Measurements from ENCODE around the gene HNRNPA0. TPM values are rescaled to one million over a fixed set of nuclear protein-coding genes. Genes with fewer than 3 reads are reported as not detected.
A peak's percentile ranks its signal among the peaks of the same experiment; 100 is the strongest.

The HNRNPA0 gene
- total and polyA plus RNA-seq, 2 of the 8 experiments (the other 6 are each of a cell fraction or from before 2014, with no cell fraction given) = 22.0 to 71.3 TPM

DNA sequence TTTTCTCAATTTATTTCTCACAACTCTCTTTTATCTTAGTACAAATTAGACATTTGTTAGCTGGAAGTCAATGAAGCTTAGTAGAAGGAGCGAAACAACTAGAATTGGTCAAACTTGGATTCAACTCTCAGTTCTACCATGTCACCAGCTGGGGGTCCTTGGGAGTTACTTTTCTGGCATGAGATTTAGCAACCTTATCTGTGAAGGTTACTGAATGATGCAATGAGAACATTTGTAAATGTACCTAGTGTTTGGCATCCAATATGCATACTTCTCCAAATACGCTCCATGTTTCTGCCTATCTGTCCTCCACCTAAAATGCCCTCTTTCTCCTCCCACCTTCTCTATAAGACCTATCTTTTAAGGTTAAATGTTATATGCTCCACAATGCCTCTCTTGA lies 6.3 kb downstream of the HNRNPA0 start:
- CTCF ChIA-PET (ENCODE audit: partially characterized antibody) = interaction anchor here (0.8 to 1.8 kb wide), 8 partner anchors 10 to 118 kb away, joined by 3 to 5 read pairs (median 3); partner anchors contain the start of gene KLHL3
- Histone ChIP-seq H3K79me1 (ENCODE audit: low read depth, low read length) (no peaks in the 10 kb centered on the region), H3K23me2 (ENCODE audit: low read depth, low read length) (peaks cover 2% of the 10 kb centered on the region), H2BK20ac (ENCODE audit: low read length) (no peak overlapping the region), H3K79me2 (ENCODE audit: control insufficient read depth in 1 of 2, insufficient read depth in 2 of 2, low read length in 2 of 2) (peaks cover 11 to 40% of the 10 kb centered on the region in 2 experiments), H3K27me3 (replicated peaks in 1 of 4; ENCODE audit: control insufficient read depth in 3 of 4, extremely low read depth in 1 of 4, insufficient read depth in 3 of 4, low read length in 3 of 4) (peaks cover 0 to 1% (median 0%) of the 10 kb centered on the region in 4 experiments; a peak in 1 of 7 replicates), H3K4me1 (replicated peaks in 1 of 4; ENCODE audit: control insufficient read depth in 3 of 4, insufficient read depth in 4 of 4, low read length in 3 of 4) (peaks cover 0 to 1% (median 0%) of the 10 kb centered on the region in 4 experiments; a peak in 1 of 7 replicates), H4K8ac (ENCODE audit: extremely low read depth, insufficient read depth, low read length) (no peak overlapping the region), H3K9ac (replicated peaks in 1 of 4; ENCODE audit: extremely low read depth in 1 of 4, low read depth in 3 of 4, low read length in 3 of 4) (no peak overlapping the region), H2BK15ac (ENCODE audit: low read length) (no peak overlapping the region), H3K4me3 (ENCODE audit: extremely low read depth in 1 of 4, insufficient read depth in 2 of 4, low read depth in 3 of 4, low read length in 4 of 4) (no peak overlapping the region), H2BK12ac (ENCODE audit: low read depth, low read length) (no peak overlapping the region), H3K23ac (ENCODE audit: insufficient read length) (no peak overlapping the region), H3K36me3 (ENCODE audit: control insufficient read depth in 2 of 4, insufficient read depth in 4 of 4, low read length in 3 of 4) (peaks cover 0 to 18% (median 0%) of the 10 kb centered on the region in 4 experiments; a peak in 1 of 8 replicates), H2AK5ac (ENCODE audit: low read depth, low read length) (no peak overlapping the region), H3K18ac (ENCODE audit: extremely low read depth, low read length) (no peak overlapping the region), H4K91ac (replicated peaks; ENCODE audit: insufficient read length, low read length) (no peak overlapping the region), H3K4ac (replicated peaks; ENCODE audit: insufficient read length, low read depth, low read length) (no peak overlapping the region), H2BK120ac (replicated peaks; ENCODE audit: low read depth, low read length) (no peak overlapping the region), H3K56ac (replicated peaks; ENCODE audit: insufficient read length, low read depth, low read length) (peak overlapping the region; percentile 26), H4K20me1 (replicated peaks in 1 of 2; ENCODE audit: control insufficient read depth in 1 of 2, insufficient read depth in 2 of 2, low read length in 2 of 2) (peaks cover 17 to 35% of the 10 kb centered on the region in 2 experiments), H4K5ac (ENCODE audit: insufficient read length, low read depth, low read length) (no peak overlapping the region), H3K27ac (ENCODE audit: low read depth, low read length) (no peak overlapping the region), H2BK5ac (ENCODE audit: low read depth, low read length) (no peak overlapping the region), H3K14ac (ENCODE audit: insufficient read length) (no peak overlapping the region), H3K4me2 (ENCODE audit: insufficient read depth in 1 of 2, low read depth in 2 of 2, low read length in 2 of 2) (no peak overlapping the region), H2AFZ (ENCODE audit: low read length) (no peak overlapping the region), H3K9me3 (ENCODE audit: insufficient read depth in 2 of 2, low read depth in 1 of 2, low read length in 1 of 2) (no peaks in the 10 kb centered on the region)
- 93% methylated on average over 2 of the region's 2 CpGs; no CpG with 5 or more reads in 1 of the 2 experiments for WGBS, 2 experiments (ENCODE audit: extremely low coverage in 1 of 2, insufficient coverage in 1 of 2, insufficient read length in 1 of 2, insufficient replicate concordance in 2 of 2, low coverage in 1 of 2, low lambda C conversion rate in 2 of 2, missing lambda C conversion rate in 1 of 2)
- TF ChIP-seq, protein P1, sequence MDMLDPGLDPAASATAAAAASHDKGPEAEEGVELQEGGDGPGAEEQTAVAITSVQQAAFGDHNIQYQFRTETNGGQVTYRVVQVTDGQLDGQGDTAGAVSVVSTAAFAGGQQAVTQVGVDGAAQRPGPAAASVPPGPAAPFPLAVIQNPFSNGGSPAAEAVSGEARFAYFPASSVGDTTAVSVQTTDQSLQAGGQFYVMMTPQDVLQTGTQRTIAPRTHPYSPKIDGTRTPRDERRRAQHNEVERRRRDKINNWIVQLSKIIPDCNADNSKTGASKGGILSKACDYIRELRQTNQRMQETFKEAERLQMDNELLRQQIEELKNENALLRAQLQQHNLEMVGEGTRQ (IDR thresholded peaks at IDR 0.05; ENCODE audit: low read length) = no peak
- TF ChIP-seq HDAC6 (IDR thresholded peaks at IDR 0.05; ENCODE audit: low read depth, low read length) (no peak), POLR2A (IDR thresholded peaks at IDR 0.05; ENCODE audit: control extremely low read depth in 1 of 2, low read depth in 2 of 2, low read length in 2 of 2) (peak in 1 of 2 experiments; percentile 32; a peak in 1 of 3 replicates), TAF7 (optimal IDR thresholded peaks at IDR 0.05; ENCODE audit: borderline replicate concordance, low read depth, low read length) (no peak), POLR2AphosphoS5 (IDR thresholded peaks at IDR 0.05; ENCODE audit: low read depth, low read length) (no peak; the same call in 1 of the 2 replicates), CEBPB (IDR thresholded peaks at IDR 0.05; ENCODE audit: low read depth, low read length) (peak; percentile 54; the same call in 1 of the 2 replicates), PHF8 (conservative IDR thresholded peaks at IDR 0.05; ENCODE audit: low read depth, low read length) (no peak)
- no peak for FAIRE-seq
- POLR2A ChIA-PET (ENCODE audit: partially characterized antibody) = interaction anchor here (1.0 kb wide), 1 partner anchor 22 kb away, joined by 3 read pairs; no protein-coding TSS in a partner anchor
- DNase-seq (ENCODE audit: low read depth in 1 of 2, low spot score in 2 of 2) = no peak

Measured in H1 (cell line).